GM23338 (cell line): Measurements from ENCODE around the gene GLIS2. TPM values are rescaled to one million over a fixed set of nuclear protein-coding genes. Genes with fewer than 3 reads are reported as not detected.

Experiments
- ATAC-seq: fragments of 200-7000 bp; cut with Tn5 transposase; 3 replicates; pipeline ENCODE4 v1.9.1; 2020
- DNase-seq: peaks from one replicate; pipeline ENCODE4 v3.0.0-alpha.2; 2015; ENCODE audit warnings: low spot score
- H2AFZ ChIP-seq: fragments of 200-600 bp; sonication (generic); 2 replicates; pipeline ENCODE4 v1.8.0; 2016; ENCODE audit warnings: antibody characterized with exemption, mild to moderate bottlenecking, moderate library complexity
- H3F3A ChIP-seq: fragments of 200-600 bp; sonication (generic); replicated peaks from 2 replicates; pipeline ENCODE4 v1.8.0; 2017; ENCODE audit warnings: antibody characterized with exemption, mixed run types, low read depth
- H3K27ac ChIP-seq: fragments of 200-600 bp; sonication (generic); 2 replicates; pipeline ENCODE4 v1.6.1; 2016; ENCODE audit warnings: low read depth
- H3K27me3 ChIP-seq: fragments of 200-600 bp; sonication (generic); 2 replicates; pipeline ENCODE4 v1.8.0; 2016; ENCODE audit warnings: mild to moderate bottlenecking, mixed run types, moderate library complexity; ENCODE audit not compliant: insufficient read depth
- H3K36me3 ChIP-seq: fragments of 200-600 bp; sonication (generic); 2 replicates; pipeline ENCODE4 v1.8.0; 2016; ENCODE audit warnings: mild to moderate bottlenecking; ENCODE audit not compliant: insufficient read depth
- H3K4me1 ChIP-seq: fragments of 200-600 bp; sonication (generic); 2 replicates; pipeline ENCODE4 v1.8.0; 2016; ENCODE audit warnings: mild to moderate bottlenecking, moderate library complexity; ENCODE audit not compliant: insufficient read depth
- H3K4me2 ChIP-seq: fragments of 200-600 bp; sonication (generic); 2 replicates; pipeline ENCODE4 v1.7.1; 2017; ENCODE audit warnings: mixed run types
- H3K4me3 ChIP-seq: fragments of 200-600 bp; sonication (generic); 2 replicates; pipeline ENCODE4 v1.6.1; 2016; ENCODE audit warnings: mixed run types
- H3K79me2 ChIP-seq: fragments of 200-600 bp; sonication (generic); replicated peaks from 2 replicates; pipeline ENCODE4 v1.8.0; 2017; ENCODE audit warnings: mild to moderate bottlenecking; ENCODE audit not compliant: insufficient read depth
- H3K9me2 ChIP-seq: fragments of 200-600 bp; sonication (generic); 2 replicates; pipeline ENCODE4 v1.8.0; 2017; ENCODE audit not compliant: insufficient read depth
- H4K20me1 ChIP-seq: fragments of 200-600 bp; sonication (generic); replicated peaks from 2 replicates; pipeline ENCODE4 v1.8.0; 2017; ENCODE audit warnings: mild to moderate bottlenecking; ENCODE audit not compliant: insufficient read depth
- H3K27ac Mint-ChIP-seq: 2 replicates; pipeline ENCODE4 v1.8.0; 2020; ENCODE audit warnings: inconsistent platforms, mild to moderate bottlenecking, moderate library complexity, mixed read lengths
- H3K27me3 Mint-ChIP-seq: 3 replicates; pipeline ENCODE4 v1.8.0; 2022; ENCODE audit warnings: low read depth, mild to moderate bottlenecking, moderate library complexity, mixed read lengths, inconsistent platforms; ENCODE audit not compliant: insufficient read depth, poor library complexity
- H3K36me3 Mint-ChIP-seq: 3 replicates; pipeline ENCODE4 v1.8.0; 2021; ENCODE audit warnings: low read depth, mild to moderate bottlenecking, inconsistent platforms, moderate library complexity, mixed read lengths
- H3K4me1 Mint-ChIP-seq: 3 replicates; pipeline ENCODE4 v1.8.0; 2020; ENCODE audit warnings: mild to moderate bottlenecking, inconsistent platforms, mixed read lengths
- H3K4me3 Mint-ChIP-seq: 3 replicates; pipeline ENCODE4 v1.8.0; 2021; ENCODE audit warnings: moderate library complexity, mild to moderate bottlenecking, inconsistent platforms, mixed read lengths
- H3K9me3 Mint-ChIP-seq: 3 replicates; pipeline ENCODE4 v1.8.0; 2020; ENCODE audit warnings: moderate library complexity, mild to moderate bottlenecking, inconsistent platforms, mixed read lengths
- CTCF ChIP-seq, 2 experiments: fragments of 200-600 bp in 1 of 2; sonication (generic) in 1 of 2; conservative IDR thresholded peaks; 2 replicates each; pipeline versions ENCODE4 v1.5.1 to v1.6.1; 2016 to 2017; ENCODE audit warnings: antibody characterized with exemption in 2 of 2, low read depth in 2 of 2, mild to moderate bottlenecking in 2 of 2, moderate library complexity in 1 of 2
- EZH2 ChIP-seq: fragments of 200-600 bp; sonication (generic); IDR thresholded peaks from one replicate; pipeline ENCODE4 v1.8.0; 2017; ENCODE audit warnings: antibody characterized with exemption, mild to moderate bottlenecking, low read depth; ENCODE audit not compliant: unreplicated experiment
- EZH2phosphoT487 ChIP-seq: fragments of 200-600 bp; sonication (generic); IDR thresholded peaks from one replicate; pipeline ENCODE4 v1.8.1; 2018; ENCODE audit warnings: antibody characterized with exemption; ENCODE audit not compliant: unreplicated experiment
- JUNB ChIP-seq: IDR thresholded peaks from one replicate; pipeline ENCODE4 v1.6.1; 2016; ENCODE audit warnings: antibody characterized with exemption; ENCODE audit not compliant: unreplicated experiment
- NANOG ChIP-seq: IDR thresholded peaks from 2 replicates; pipeline ENCODE4 v1.6.1; 2016; ENCODE audit warnings: antibody characterized with exemption, borderline replicate concordance
- REST ChIP-seq: IDR thresholded peaks from one replicate; pipeline ENCODE4 v1.6.1; 2018; ENCODE audit warnings: antibody characterized with exemption; ENCODE audit not compliant: unreplicated experiment
- ZNF114 ChIP-seq: fragments of 250-450 bp; sonication (Bioruptor Pico); IDR thresholded peaks from 2 replicates; pipeline ENCODE4 v1.5.0; 2020; ENCODE audit warnings: mild to moderate bottlenecking, moderate library complexity
- ZNF462 ChIP-seq: fragments of 250-450 bp; sonication (Bioruptor Pico); IDR thresholded peaks from 2 replicates; pipeline ENCODE4 v1.5.0; 2020; ENCODE audit warnings: mild to moderate bottlenecking, moderate library complexity
- polyA plus RNA-seq: library from polyadenylated mRNA; unstranded; fragments of >200 nt; fragmentation: Nextera tagmentation; extraction: Ambion mirVana; gene quantifications from 2 replicates; pipeline ENCODE4 v1.2.1, GENCODE V29; 2016
- total RNA-seq: library from RNA; depleted of rRNA; stranded (reverse); fragments of >200 nt; shearing (Covaris generic); gene quantifications from 2 replicates; pipeline ENCODE4 v1.2.3, GENCODE V29; 2014

GLIS2 gene
- total and polyA plus RNA-seq, 2 experiments from 2014 or later: 8.2 to 10.2 TPM

GRCh38 chr16:4317532-4318450 is 1.9 kb downstream of the GLIS2 start (continued):
- TF ChIP-seq CTCF (conservative IDR thresholded peaks at IDR 0.05; ENCODE audit: low read depth in 2 of 2) (no peak), ZNF114 (no peak)

GRCh38 chr16:4318451-4318910 is 2.6 kb downstream of the GLIS2 start:
- peaks cover 35% of the 10 kb centered on the region for H3K4me1 ChIP-seq
- peak overlapping the region; percentile 96; the same call in 1 of the 2 replicates for H3K4me2 ChIP-seq
- H3K27ac Mint-ChIP-seq: no peak overlapping the region
- H3K27me3 Mint-ChIP-seq: peaks cover 18% of the 10 kb centered on the region
- no peak overlapping the region for H2AFZ ChIP-seq
- peaks cover 17% of the 10 kb centered on the region for H3K4me1 Mint-ChIP-seq
- peaks cover 56% of the 10 kb centered on the region for H3K79me2 ChIP-seq
- peak overlapping the region; percentile 51; the same call in 2 of the 3 replicates for H3K4me3 Mint-ChIP-seq
- H3K9me3 Mint-ChIP-seq: peaks cover 3% of the 10 kb centered on the region; the same call in 1 of the 3 replicates
- H3F3A ChIP-seq: peaks cover 12% of the 10 kb centered on the region
- no peaks in the 10 kb centered on the region for H3K36me3 ChIP-seq
- H3K27me3 ChIP-seq: peaks cover 14% of the 10 kb centered on the region
- DNase-seq (no peak), ATAC-seq (no peak)
- no peaks in the 10 kb centered on the region; the same call in 2 of the 3 replicates for H3K36me3 Mint-ChIP-seq
- H3K9me2 ChIP-seq: no peaks in the 10 kb centered on the region
- H3K4me3 ChIP-seq: no peak overlapping the region
- peaks cover 16% of the 10 kb centered on the region; the same call in 1 of the 2 replicates for H4K20me1 ChIP-seq
- H3K27ac ChIP-seq: no peak overlapping the region
- TF ChIP-seq ZNF462: no peak
- TF ChIP-seq JUNB: no peak
- no peak for TF ChIP-seq REST
- TF ChIP-seq EZH2phosphoT487: no peak
- no peak for TF ChIP-seq CTCF (conservative IDR thresholded peaks at IDR 0.05; ENCODE audit: low read depth in 2 of 2)
- no peak for TF ChIP-seq EZH2
- TF ChIP-seq NANOG: no peak
